Tibial nerve (tissue), 4 donors: ENCODE measurements around the gene TKTL1.

Experiments
- CTCF ChIP-seq, 5 experiments: fragments of 200-600 bp in 3 of 5; fragments of 450-650 bp in 2 of 5; sonication (generic) in 3 of 5; IDR thresholded peaks; one replicate each; pipeline ENCODE4 v1.5.1; 2016 to 2019; ENCODE audit warnings: antibody characterized with exemption in 5 of 5, mild to moderate bottlenecking in 3 of 5, moderate library complexity in 2 of 5
- EP300 ChIP-seq, 2 donors: sonication (generic); formaldehyde crosslinking; IDR thresholded peaks; one replicate each; pipeline ENCODE4 v1.6.1; 2017; ENCODE audit warnings: antibody characterized with exemption in 2 of 2, mild to moderate bottlenecking in 1 of 2
- POLR2A ChIP-seq, 2 donors: fragments of 450-650 bp; IDR thresholded peaks; one replicate each; pipeline ENCODE4 v1.6.1; 2017; ENCODE audit warnings: antibody characterized with exemption in 2 of 2, mild to moderate bottlenecking in 2 of 2, moderate library complexity in 2 of 2

- TF ChIP-seq EP300 (IDR thresholded peaks at IDR 0.05) (no peak), CTCF (IDR thresholded peaks at IDR 0.05) (no peak), POLR2A (IDR thresholded peaks at IDR 0.05) (no peak)
These were observed 55.8 kb downstream of the TKTL1 start for GRCh38 chrX:154351183-154352011.
